HepG2 (cell line): ENCODE data around the gene FGD6. TPM values are rescaled to one million over a fixed set of nuclear protein-coding genes. Genes with fewer than 3 reads are reported as not detected.

ENCODE experiments used
- CREB1 ChIP-seq, 2 experiments: fragments of 450-650 bp in 1 of 2; IDR thresholded peaks; 2 replicates each; pipeline ENCODE4 v1.6.1; 2016 to 2017; ENCODE audit warnings: control low read depth in 1 of 2, mild to moderate bottlenecking in 1 of 2, missing compliant biosample characterization in 1 of 2, missing genetic modification characterization in 1 of 2
- GRHL1 ChIP-seq: sonication (generic); formaldehyde crosslinking; conservative IDR thresholded peaks from 2 replicates; pipeline ENCODE4 v1.8.0; 2022; ENCODE audit warnings: missing genetic modification reagents
- KDM3A ChIP-seq: IDR thresholded peaks from 2 replicates; pipeline ENCODE4 v1.6.1; 2018; ENCODE audit warnings: low read depth, missing compliant biosample characterization
- KDM6A ChIP-seq: IDR thresholded peaks from 2 replicates; pipeline ENCODE4 v1.6.1; 2016; ENCODE audit warnings: low read depth
- MTF2 ChIP-seq: sonication (generic); formaldehyde crosslinking; IDR thresholded peaks from 2 replicates; pipeline ENCODE4 v1.5.0; 2020; ENCODE audit warnings: missing genetic modification reagents, borderline replicate concordance
- NFAT5 ChIP-seq: sonication (generic); formaldehyde crosslinking; IDR thresholded peaks from 2 replicates; pipeline ENCODE4 v1.4.0; 2020; ENCODE audit warnings: missing genetic modification reagents
- PATZ1 ChIP-seq: sonication (generic); formaldehyde crosslinking; IDR thresholded peaks from 2 replicates; pipeline ENCODE4 v1.4.0; 2020; ENCODE audit warnings: missing genetic modification reagents
- RBAK ChIP-seq: sonication (generic); formaldehyde crosslinking; IDR thresholded peaks from 2 replicates; pipeline ENCODE4 v1.5.1; 2020; ENCODE audit warnings: mild to moderate bottlenecking, missing genetic modification reagents
- YY1 ChIP-seq: IDR thresholded peaks from 2 replicates; pipeline ENCODE4 v1.6.1; 2011; ENCODE audit warnings: low read length, low read depth, moderate library complexity, mild to moderate bottlenecking; ENCODE audit not compliant: insufficient read depth, insufficient replicate concordance
- ZNF468 ChIP-seq: sonication (generic); formaldehyde crosslinking; IDR thresholded peaks from 2 replicates; pipeline ENCODE4 v1.8.0; 2022; ENCODE audit warnings: mild to moderate bottlenecking, moderate library complexity, missing genetic modification reagents
- ZNF605 ChIP-seq: sonication (generic); formaldehyde crosslinking; IDR thresholded peaks from 2 replicates; pipeline ENCODE4 v1.8.0; 2022; ENCODE audit warnings: mild to moderate bottlenecking, missing genetic modification reagents
- ZNF747 ChIP-seq: sonication (generic); formaldehyde crosslinking; IDR thresholded peaks from 2 replicates; pipeline ENCODE4 v1.8.1; 2023; ENCODE audit warnings: missing genetic modification reagents, mild to moderate bottlenecking, borderline replicate concordance
- polyA plus RNA-seq, 8 experiments: library from polyadenylated mRNA; depleted of rRNA in 3 of 8; stranded (reverse) in 7 of 8; unstranded in 1 of 8; fragments of >200 nt; fragmentation: Illumina TruSeq in 4 of 8; extraction: Trizol in 4 of 8; gene quantifications; 2 replicates each; pipeline versions ENCODE4 v1.2.1 to v1.2.3, GENCODE V29; 2011 to 2016; ENCODE audit warnings: low read depth in 4 of 8, missing spikeins in 1 of 8, mixed read lengths in 1 of 8; ENCODE audit not compliant: insufficient read depth in 1 of 8
- total RNA-seq, 5 experiments: library from RNA; depleted of rRNA; stranded (reverse); fragments of >200 nt; fragmentation: Illumina TruSeq; extraction: Trizol; gene quantifications; 2 replicates each; pipeline ENCODE4 v1.2.3, GENCODE V29; 2016; ENCODE audit warnings: low read depth in 1 of 5
- TF ChIP-seq, protein P1 (sequence below): sonication (generic); formaldehyde crosslinking; IDR thresholded peaks from 2 replicates; pipeline ENCODE4 v1.4.0; 2020; ENCODE audit warnings: mild to moderate bottlenecking, missing genetic modification reagents
- TF ChIP-seq, protein P2 (sequence below): sonication (generic); formaldehyde crosslinking; IDR thresholded peaks from 2 replicates; pipeline ENCODE4 v1.8.1; 2023; ENCODE audit warnings: mild to moderate bottlenecking, missing genetic modification reagents

Gene FGD6
- total and polyA plus RNA-seq, 2 of the 13 experiments (the other 11 are each of a cell fraction or from before 2014, with no cell fraction given): 2.2 to 4.3 TPM

DNA sequence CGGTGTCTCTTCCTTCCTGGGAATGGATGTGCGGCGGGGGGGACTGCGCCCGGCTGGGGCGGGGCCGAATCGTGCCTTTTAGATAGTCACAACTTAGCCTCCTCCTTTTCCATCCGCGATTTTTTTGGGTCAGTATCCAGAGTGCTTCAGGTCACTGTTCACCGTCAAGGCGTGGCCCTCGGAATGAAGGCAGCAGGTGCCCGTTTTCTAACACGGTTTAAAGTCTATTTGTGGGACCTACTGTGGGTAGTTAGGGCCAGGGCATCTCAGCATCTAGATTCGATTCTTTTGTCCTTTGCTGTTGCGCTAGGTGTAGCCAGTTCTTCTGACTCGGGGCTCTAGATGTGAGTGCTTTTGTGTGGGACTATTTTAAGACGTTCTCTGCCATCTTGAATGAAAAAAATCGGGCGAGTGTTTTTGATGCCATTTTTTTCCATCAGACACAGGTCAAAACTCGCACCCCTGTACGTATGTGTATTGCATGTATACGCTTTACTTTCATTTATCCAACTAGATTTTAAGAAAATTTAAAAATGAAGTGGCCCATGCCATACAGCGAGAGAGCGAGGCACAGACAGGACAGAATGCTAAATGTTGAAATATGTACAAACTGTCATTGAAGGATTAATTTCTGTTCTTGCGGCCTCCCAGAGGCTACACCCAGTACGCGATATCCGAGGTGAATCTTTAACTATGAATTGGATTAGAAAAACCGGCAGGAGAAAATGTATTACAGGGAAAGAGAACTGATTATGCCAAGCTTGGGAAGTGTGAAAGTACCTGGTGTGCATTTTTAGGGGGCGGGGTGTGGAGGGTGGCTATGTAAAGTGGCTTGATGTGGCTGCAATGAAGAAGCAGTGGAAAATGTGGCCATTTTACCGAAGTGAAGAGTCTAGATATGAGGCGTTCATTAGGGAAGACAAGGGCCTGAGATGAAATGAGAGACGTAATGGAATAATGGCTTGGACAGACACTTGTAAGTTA is 1.2 kb upstream of the FGD6 start (continued):
- TF ChIP-seq ZNF747 (CRISPR knock-in tag): 0 out of 2 replicates have a peak, but pooled peaks have one; percentile 32
- no peak for TF ChIP-seq RBAK (CRISPR knock-in tag)
- 0 out of 2 replicates have a peak, but pooled peaks have one; percentile 33 for TF ChIP-seq ZNF468
- no peak for TF ChIP-seq NFAT5 (CRISPR knock-in tag)
- no peak for TF ChIP-seq KDM6A (CRISPR knock-in tag)
- peak; percentile 22; the same call in 1 of the 2 replicates for TF ChIP-seq PATZ1 (CRISPR knock-in tag)
- TF ChIP-seq YY1: peak; percentile 21
- no peak for TF ChIP-seq GRHL1 (CRISPR knock-in tag)
- TF ChIP-seq, protein P1, sequence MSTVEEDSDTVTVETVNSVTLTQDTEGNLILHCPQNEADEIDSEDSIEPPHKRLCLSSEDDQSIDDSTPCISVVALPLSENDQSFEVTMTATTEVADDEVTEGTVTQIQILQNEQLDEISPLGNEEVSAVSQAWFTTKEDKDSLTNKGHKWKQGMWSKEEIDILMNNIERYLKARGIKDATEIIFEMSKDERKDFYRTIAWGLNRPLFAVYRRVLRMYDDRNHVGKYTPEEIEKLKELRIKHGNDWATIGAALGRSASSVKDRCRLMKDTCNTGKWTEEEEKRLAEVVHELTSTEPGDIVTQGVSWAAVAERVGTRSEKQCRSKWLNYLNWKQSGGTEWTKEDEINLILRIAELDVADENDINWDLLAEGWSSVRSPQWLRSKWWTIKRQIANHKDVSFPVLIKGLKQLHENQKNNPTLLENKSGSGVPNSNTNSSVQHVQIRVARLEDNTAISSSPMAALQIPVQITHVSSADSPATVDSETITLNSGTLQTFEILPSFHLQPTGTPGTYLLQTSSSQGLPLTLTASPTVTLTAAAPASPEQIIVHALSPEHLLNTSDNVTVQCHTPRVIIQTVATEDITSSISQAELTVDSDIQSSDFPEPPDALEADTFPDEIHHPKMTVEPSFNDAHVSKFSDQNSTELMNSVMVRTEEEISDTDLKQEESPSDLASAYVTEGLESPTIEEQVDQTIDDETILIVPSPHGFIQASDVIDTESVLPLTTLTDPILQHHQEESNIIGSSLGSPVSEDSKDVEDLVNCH (CRISPR knock-in tag): no peak
- TF ChIP-seq ZNF605: peak; percentile 10
- TF ChIP-seq, protein P2, sequence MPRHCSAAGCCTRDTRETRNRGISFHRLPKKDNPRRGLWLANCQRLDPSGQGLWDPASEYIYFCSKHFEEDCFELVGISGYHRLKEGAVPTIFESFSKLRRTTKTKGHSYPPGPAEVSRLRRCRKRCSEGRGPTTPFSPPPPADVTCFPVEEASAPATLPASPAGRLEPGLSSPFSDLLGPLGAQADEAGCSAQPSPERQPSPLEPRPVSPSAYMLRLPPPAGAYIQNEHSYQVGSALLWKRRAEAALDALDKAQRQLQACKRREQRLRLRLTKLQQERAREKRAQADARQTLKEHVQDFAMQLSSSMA (CRISPR knock-in tag): peak; percentile 85; the same call in 1 of the 2 replicates
- 0 out of 2 replicates have a peak, but pooled peaks have one; percentile 21 for TF ChIP-seq MTF2 (CRISPR knock-in tag)
- TF ChIP-seq KDM3A (CRISPR knock-in tag): no peak
- no peak for TF ChIP-seq CREB1 (IDR thresholded peaks at IDR 0.05)
- no peak for TF ChIP-seq CREB1 (CRISPR knock-in tag; IDR thresholded peaks at IDR 0.05)
